ENCODE measurements around the gene PTPRK.

The PTPRK gene

GRCh38 chr6:128069188-128069587 is 451.2 kb downstream of the PTPRK start:
- DNase-seq (ENCODE audit: low read depth) = peak; percentile 55

- DNase-seq (ENCODE audit: low read depth) = no peak
These were observed 452.3 kb downstream of the PTPRK start for GRCh38 chr6:128068119-128068479.

DNA sequence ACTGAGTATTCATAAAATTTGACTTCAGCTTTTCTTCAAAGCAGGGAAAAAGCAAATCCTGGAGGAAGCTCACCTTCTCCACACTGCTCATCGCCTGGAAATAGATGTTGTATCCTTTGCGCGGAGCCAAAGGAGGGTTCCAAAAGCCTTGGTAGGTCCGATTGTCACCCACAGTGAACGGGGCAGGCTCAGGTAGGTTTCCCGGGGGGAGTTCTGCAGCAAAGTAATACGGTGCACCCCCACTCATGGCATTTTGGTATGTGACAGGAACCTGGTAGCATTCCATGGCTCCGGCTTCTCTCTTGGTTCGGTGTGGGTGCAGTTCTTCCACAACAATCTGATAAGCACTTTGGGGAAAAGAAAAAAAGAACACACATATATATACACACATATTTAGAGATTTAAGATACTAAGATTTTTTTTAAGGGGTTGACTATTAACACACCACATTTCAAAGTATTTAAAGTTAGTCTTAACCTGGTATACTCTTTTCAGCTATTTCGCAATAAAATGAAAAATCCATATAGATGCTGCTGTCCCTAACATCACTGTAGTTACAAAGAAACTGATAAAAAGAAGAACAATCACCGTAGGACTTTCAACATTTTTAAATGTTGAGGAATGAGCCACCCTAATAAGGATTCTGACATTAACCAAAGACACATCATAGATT is 452.8 kb downstream of the PTPRK start:
- DNase-seq (ENCODE audit: low read depth) = no peak

GRCh38 chr6:128065072-128065471 is 455.3 kb downstream of the PTPRK start:
- no peak for DNase-seq (ENCODE audit: low read depth)

GRCh38 chr6:128064540-128064895 is 455.9 kb downstream of the PTPRK start:
- DNase-seq (ENCODE audit: low read depth) = no peak

DNA sequence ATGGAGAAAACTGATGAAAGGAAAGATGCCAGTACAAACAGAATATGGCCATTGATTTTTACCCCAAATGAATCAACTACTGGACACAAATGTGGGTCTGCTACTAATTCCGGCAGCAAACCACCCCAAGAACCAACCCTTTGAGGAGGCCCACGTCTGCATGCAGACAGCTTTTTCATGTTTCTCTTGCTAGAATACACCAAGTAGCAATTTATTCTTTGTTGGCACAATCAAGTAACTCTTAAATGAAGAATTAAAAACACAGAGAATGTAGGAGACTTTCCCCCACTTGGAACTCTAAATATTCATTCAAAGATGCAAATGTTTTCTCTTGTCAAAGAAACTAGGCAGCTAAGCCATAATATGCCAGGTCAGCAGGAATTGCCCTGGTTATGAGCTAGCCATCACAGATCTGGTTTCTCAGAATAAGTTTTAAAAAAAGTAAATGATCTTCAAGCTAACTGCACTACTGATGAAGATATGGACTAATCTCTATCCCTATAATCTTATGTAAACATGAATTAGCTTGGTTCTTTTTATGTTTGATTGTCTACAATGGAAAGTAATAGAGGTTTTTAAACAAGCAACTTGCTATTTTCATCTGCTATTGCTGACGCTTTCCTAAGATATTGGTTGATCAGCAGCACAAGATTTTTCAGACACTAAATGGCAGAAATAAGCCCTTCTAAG is 456.4 kb downstream of the PTPRK start:
- DNase-seq (ENCODE audit: low read depth) = no peak

DNA sequence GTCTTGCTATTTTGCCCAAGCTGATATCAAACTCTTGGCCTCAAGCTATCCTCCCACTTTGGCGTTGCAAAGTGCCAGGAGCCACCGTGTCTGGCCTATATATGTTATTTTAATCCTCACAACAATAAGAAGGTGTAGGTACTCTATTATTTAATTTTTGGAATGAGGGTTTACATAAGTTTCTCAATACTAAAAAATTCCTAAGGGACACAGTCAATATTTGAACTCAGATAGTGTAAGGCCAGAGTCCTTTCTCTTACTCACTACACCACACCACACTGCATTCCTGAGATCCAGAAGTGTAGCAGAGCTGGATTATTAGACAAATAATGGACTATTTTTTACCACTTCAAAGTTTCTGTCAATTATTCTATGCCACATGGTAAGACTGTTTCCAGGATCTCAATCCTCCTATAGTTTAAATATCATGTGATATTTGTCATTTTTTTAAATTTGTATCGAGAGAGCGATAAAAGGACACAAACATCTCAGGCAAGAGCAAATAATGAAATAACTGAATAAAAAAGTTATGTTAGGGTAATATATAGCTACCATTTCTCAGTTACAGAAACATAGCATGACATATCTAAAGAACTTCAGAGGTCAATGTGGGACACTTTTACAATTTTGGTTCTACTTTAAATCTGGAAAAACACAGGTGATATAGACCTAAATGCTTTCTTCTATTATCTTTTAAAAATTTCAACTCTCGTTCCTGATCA is 457.4 kb downstream of the PTPRK start:
- no peak for DNase-seq (ENCODE audit: low read depth)

DNA sequence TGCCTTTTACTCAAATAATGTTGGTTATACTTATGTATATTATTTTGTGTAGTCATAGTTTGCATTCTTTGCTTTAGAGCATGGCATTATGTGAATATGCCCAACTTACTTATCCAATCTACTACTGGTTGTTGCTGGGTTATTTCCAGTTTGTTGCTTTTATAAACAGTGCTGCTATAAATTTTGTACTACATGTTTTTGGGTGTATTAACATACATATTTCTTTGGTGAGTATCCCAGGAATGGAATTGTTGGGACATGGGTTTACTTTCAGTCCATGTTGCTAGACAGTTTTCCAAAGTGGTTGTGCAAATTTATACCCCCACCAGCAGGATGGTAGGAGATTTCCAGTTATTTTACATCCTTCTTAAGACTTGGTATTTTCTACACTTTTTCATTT is 462.5 kb downstream of the PTPRK start:
- no peak for DNase-seq (ENCODE audit: low read depth)

GRCh38 chr6:128057541-128057940 is 462.9 kb downstream of the PTPRK start:
- no peak for DNase-seq (ENCODE audit: low read depth)

GRCh38 chr6:128053109-128053508 is 467.3 kb downstream of the PTPRK start:
- DNase-seq (ENCODE audit: low read depth) = no peak

DNA sequence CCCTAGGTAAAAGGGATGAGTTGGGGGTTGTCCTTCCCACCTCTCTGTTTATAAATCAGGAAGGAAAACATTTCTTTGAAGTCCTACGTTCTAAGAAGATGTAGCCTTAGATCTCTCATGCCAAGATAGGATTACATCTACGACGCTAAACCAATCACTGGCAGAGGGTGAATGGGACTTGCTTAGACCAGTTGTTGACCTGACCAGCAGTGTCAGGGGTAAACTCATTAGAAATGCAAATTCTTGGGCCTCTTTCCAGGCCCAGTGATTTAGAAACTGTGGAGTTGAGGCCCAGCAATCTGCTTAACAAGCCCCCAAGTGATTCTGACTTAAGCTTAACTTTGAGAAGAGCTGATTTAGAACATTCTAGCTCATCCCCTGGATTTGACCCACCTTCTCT is 472.4 kb downstream of the PTPRK start:
- DNase-seq (ENCODE audit: low read depth) = no peak

DNA sequence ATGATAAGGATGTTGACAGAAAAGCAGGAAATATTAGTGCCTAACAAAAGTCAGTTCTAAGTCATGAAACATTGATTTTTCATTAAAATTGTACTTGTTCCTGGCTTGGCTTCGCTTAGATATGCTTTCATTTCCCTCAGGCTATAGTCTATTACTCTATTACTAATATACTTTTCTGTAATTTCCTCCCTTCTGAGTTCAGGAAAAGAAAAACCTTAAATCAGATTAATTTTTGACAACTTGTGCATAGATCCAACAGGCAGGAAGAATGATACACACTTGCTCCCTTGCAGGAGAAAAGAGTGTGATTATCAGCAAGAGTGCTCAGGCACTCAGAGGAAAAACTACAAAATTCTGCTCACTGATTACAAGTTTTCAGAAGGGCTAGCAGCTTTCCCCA is 474.4 kb downstream of the PTPRK start:
- DNase-seq (ENCODE audit: low read depth) = no peak

- no peak for DNase-seq (ENCODE audit: low read depth)
These were observed 480.9 kb downstream of the PTPRK start for GRCh38 chr6:128039543-128039942.

GRCh38 chr6:128036808-128037570 is 483.4 kb downstream of the PTPRK start:
- no peak for DNase-seq (ENCODE audit: low read depth)

GRCh38 chr6:128033156-128033555 is 487.2 kb downstream of the PTPRK start:
- no peak for DNase-seq (ENCODE audit: low read depth)

GRCh38 chr6:128032042-128032441 is 488.4 kb downstream of the PTPRK start:
- no peak for DNase-seq (ENCODE audit: low read depth)

- no peak for DNase-seq (ENCODE audit: low read depth)
These were observed 490.6 kb downstream of the PTPRK start for GRCh38 chr6:128029826-128030225.

DNA sequence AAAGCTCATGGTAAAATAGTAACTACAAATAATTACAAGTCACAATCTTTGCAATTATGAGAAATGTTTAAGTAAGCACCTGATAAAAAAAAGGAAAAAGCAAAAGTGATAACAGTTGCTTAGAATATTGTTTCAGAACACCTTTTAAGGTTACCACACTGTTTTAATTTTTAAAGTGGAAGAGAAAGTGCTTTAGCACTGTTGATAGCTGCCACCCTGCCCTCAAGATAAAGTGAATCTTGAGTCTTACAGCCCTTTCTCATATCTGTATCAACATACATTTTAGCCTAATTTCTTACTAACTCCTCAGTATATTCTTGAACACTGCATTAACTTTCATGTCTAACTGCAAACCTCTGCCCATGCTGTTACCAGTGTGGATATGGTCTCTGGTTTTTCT is 492.2 kb downstream of the PTPRK start:
- no peak for DNase-seq (ENCODE audit: low read depth)

DNA sequence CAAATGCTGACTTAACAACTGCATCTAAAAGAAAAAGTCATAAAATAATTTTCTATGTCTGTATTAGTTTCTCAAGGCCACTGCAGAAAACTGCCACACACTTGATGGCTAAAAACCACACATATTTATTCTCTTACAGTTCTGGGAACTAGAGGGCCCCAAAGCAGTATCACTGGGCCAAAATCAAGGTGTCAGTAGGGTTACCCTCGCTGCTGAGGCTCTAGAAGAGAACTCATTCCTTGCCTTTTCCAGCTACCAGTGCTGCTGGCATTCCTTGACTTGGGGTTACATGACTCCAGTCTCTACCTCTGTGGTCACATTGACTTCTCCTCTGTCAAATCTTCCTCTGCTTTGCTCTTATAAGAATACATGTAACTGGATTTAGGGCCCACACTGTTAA is 494.9 kb downstream of the PTPRK start:
- DNase-seq (ENCODE audit: low read depth) = no peak

DNA sequence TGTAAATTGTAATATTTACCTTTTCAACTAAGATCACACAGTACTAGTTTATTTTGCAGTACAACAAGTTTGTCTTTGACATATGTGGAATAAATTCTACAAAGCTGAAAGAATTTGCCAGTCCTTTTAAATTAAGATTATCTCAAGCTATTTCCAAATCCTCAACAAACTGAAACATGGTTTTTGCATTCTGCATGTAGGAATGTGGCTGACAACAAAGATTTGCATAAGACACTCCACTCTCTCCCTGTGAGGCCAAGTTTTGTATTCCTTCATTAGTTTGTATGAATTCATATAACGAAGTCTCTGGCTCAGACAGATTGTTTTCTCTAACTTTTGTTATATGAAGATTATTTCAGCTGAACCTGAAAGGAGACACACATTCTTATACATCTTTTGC is 495.4 kb downstream of the PTPRK start:
- DNase-seq (ENCODE audit: low read depth) = no peak

GRCh38 chr6:128024046-128024445 is 496.4 kb downstream of the PTPRK start:
- no peak for DNase-seq (ENCODE audit: low read depth)

GRCh38 chr6:128018821-128019220 is 501.6 kb downstream of the PTPRK start:
- no peak for DNase-seq (ENCODE audit: low read depth)

- no peak for DNase-seq (ENCODE audit: low read depth)
These were observed 503.1 kb downstream of the PTPRK start for GRCh38 chr6:128017288-128017687.
